ENCODE data around the gene MAP7. TPM values are rescaled to one million over a fixed set of nuclear protein-coding genes. Genes with fewer than 3 reads are reported as not detected.

MAP7 gene
- total and polyA plus RNA-seq, 5 experiments from 2014 or later = 0.15 to 0.16 TPM; not detected in 3

DNA sequence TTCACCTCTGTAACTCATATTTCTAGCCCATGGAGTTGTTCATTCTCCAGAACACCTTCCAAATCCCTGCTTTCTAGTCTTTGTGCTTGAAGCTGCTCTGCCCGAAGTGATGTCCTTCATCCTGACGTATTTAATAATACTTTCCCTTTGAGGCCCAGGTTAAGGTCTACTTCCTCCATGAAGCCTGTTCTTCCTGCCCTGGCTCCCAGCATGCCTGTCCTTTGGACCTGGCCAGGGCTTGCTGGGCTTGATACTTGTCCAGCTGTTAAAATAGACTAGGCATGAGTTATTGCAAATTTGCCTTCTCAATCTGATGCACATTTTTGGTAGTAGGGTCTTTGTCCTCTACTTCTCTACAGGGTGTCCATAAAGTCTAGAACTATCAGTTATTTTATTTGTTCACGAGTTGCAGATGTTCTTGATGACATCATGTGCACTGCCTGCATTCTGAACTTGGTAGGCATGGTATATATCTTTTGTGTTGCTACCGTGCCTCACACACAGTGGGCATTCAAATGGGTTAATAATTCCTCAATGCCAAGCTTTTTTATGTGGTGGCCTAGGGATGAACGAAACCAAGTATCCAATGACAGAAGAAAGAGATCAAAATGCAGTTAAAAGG, 3.1 kb upstream of the MAP7 start:
- Mint-ChIP-seq H3K4me3 (no peak overlapping the region), H3K36me3 (peaks cover 12 to 17% (median 16%) of the 10 kb centered on the region in 3 donors), H3K27me3 (peaks cover 8 to 26% (median 19%) of the 10 kb centered on the region in 5 donors), H3K4me1 (peaks cover 0 to 14% (median 5%) of the 10 kb centered on the region in 4 donors), H3K27ac (no peak overlapping the region), H3K9me3 (no peaks in the 10 kb centered on the region)
- ATAC-seq = no peak
- POLR2A ChIA-PET = no interaction called here
- DNase-seq = no peak

DNA sequence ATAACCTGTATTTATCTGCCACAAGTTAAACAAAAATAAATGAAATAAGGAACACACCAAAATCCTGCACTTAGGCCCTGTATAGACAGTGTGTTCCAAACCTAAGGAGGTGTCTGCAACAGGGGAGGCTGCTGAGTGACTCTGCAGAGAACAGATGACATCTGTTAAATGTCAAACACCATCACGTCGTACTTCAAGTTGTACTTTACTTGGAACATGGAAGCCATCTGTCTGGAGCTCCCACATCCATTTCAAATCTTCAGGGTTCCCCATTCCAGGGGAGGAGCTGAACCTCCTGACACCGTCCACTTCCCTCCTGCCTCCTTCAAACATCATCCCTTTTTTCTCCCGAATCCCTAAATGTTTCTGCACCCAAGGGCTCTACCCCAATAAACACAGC, 1.8 kb upstream of the MAP7 start:
- DNase-seq (no peak), ATAC-seq (no peak)
- peaks cover 8 to 35% (median 26%) of the 10 kb centered on the region in 5 donors for H3K27me3 Mint-ChIP-seq
- no peaks in the 10 kb centered on the region for H3K9me3 Mint-ChIP-seq
- POLR2A ChIA-PET = no interaction called here
- H3K4me1 Mint-ChIP-seq = peaks cover 0 to 14% (median 5%) of the 10 kb centered on the region in 4 donors
- no peak overlapping the region for H3K27ac Mint-ChIP-seq
- peak overlapping the region in 3 of 10 donors; percentile 16 to 55 (median 18) for H3K4me3 Mint-ChIP-seq
- H3K36me3 Mint-ChIP-seq = peaks cover 3 to 6% (median 6%) of the 10 kb centered on the region in 3 donors

DNA sequence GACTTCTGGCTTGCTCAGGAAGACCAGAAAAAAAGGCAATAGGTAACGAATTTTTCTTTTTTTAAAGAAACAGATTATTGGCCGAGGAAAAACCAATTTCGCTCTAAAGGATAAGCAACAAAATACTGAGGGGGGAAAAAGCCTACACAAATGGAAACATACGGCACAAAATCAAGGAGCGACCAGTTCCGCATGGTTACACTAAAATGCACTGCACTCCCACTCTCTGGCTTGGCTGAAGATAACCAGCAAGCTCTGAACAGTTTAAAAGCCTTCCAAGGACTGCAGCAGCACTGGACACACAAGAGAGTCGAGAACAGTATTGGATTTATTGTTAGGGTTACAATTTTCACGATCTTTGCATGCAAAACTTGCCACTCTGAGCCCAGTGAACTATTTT, 881 bp upstream of the MAP7 start:
- Mint-ChIP-seq H3K36me3 (no peaks in the 10 kb centered on the region), H3K4me3 (peak overlapping the region; percentile 43 to 79 (median 67)), H3K4me1 (peaks cover 0 to 14% (median 5%) of the 10 kb centered on the region in 4 donors), H3K27me3 (peaks cover 14 to 44% (median 35%) of the 10 kb centered on the region in 5 donors), H3K27ac (no peak overlapping the region), H3K9me3 (no peaks in the 10 kb centered on the region)
- POLR2A ChIA-PET = interaction anchor here (2.4 kb wide), 1 partner anchor 261 kb away, joined by 7 read pairs; the partner anchor contains the start of gene BCLAF1
- ATAC-seq (no peak), DNase-seq (no peak)

DNA sequence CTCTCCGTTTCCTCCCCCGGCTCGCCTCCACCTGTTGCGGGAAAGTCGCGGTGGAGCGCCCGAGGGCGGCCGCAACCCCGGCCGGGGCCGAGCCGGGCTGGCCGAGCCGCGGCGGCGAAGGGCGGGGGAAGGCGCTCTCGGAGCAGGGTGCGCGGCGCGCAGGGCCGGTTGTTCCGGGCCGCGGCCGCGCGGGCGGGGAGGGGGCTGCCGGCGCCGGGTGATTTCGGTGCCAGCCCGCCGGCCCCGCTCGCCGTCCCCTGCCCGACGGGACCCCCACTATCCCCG, 235 bp downstream of the MAP7 start:
- ATAC-seq = peak; percentile 48 to 66
- H3K36me3 Mint-ChIP-seq = no peaks in the 10 kb centered on the region
- peak in 1 of 10 donors; percentile 12 for DNase-seq
- H3K9me3 Mint-ChIP-seq = no peaks in the 10 kb centered on the region
- H3K27ac Mint-ChIP-seq = no peak overlapping the region
- H3K27me3 Mint-ChIP-seq = peaks cover 20 to 51% (median 46%) of the 10 kb centered on the region in 5 donors
- peaks cover 0 to 14% (median 5%) of the 10 kb centered on the region in 4 donors for H3K4me1 Mint-ChIP-seq
- peak overlapping the region in 6 of 10 donors; percentile 4 to 58 (median 40) for H3K4me3 Mint-ChIP-seq
- POLR2A ChIA-PET = interaction anchor here (2.4 kb wide), 1 partner anchor 260 kb away, joined by 7 read pairs; the partner anchor contains the start of gene BCLAF1

DNA sequence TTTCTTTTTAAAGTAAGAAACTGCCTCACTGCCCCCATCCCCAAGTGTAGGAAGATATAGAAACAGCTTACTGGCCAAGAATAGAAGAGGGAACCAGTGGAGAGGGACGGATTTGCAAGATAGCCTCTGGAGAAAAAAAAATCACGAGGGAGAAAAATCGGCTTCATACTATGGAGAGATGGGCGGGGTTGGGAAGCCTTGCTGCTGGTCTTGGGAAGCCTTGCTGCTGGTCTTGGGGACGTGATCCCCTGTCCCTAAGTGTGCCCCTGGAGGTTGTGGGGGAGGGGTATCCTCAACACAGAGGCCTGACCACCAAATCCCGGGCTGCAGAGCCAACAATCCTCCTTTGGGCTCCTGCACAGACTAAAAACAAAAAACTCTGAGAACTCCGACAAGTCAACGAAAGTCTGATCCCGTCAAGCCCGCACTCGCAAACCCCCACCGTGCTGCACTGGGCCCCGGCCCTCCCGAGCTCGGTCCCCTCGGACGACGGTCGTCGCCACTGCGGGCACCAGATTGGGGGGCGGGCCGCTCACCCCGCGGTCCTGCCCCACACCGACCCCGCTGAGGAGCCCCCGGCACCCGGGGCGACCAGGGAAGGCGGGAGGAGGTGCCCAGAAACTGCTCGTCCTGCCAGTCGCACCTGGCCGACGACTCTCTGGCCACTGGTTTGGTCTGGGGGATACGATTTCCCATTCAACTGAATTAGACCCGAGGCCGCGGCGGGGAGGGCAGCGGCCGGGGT, 750 bp downstream of the MAP7 start:
- DNase-seq = peak in 4 of 10 donors; percentile 6 to 19 (median 18)
- peaks cover 25 to 57% (median 51%) of the 10 kb centered on the region in 5 donors for H3K27me3 Mint-ChIP-seq
- peaks cover 0 to 14% (median 5%) of the 10 kb centered on the region in 4 donors for H3K4me1 Mint-ChIP-seq
- peak in 1 of 2 donors; percentile 31 for ATAC-seq
- no peak overlapping the region for H3K27ac Mint-ChIP-seq
- no peaks in the 10 kb centered on the region for H3K9me3 Mint-ChIP-seq
- no peaks in the 10 kb centered on the region for H3K36me3 Mint-ChIP-seq
- peak overlapping the region; percentile 56 to 86 (median 74) for H3K4me3 Mint-ChIP-seq
- POLR2A ChIA-PET = interaction anchor here (2.4 kb wide), 1 partner anchor 260 kb away, joined by 7 read pairs; the partner anchor contains the start of gene BCLAF1

DNA sequence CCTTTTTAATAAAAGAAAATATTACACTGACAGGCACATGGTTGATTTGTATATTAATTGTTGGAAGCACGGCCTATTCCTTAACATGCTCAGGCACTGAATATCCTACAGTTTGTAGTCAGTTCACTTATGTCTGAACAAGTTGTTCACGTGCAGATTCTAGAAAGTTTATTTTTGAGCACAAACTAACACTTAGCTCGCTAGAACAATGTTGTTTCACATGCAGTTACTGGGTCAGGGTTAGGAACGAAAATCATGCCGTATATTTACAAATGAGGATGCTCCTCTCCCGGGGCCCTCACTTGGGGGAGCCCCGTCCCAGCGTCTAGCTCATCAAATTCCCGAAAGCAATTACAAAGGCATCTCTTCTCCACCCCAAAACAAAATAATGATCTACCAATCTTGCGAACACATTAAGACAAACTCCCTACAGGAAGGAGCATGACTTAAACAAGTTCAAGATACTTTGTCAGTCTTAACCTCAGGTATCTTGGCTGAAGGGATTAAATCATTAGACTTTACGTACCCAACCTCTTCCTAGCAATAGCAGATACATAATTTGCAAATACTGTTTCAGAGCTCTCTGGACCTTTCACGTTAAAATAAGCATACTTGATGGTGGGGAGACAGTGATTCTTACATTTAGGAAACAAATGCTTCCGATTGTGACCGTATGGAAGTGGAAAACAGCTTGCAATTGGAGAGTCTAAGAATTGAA, 1.5 kb downstream of the MAP7 start:
- Mint-ChIP-seq H3K36me3 (no peaks in the 10 kb centered on the region), H3K4me3 (peak overlapping the region; percentile 56 to 86 (median 74)), H3K4me1 (peaks cover 0 to 14% (median 5%) of the 10 kb centered on the region in 4 donors), H3K27me3 (peaks cover 31 to 64% (median 55%) of the 10 kb centered on the region in 5 donors), H3K27ac (no peak overlapping the region), H3K9me3 (no peaks in the 10 kb centered on the region)
- no peak for ATAC-seq
- DNase-seq = no peak
- POLR2A ChIA-PET = interaction anchor here (2.4 kb wide), 1 partner anchor 259 kb away, joined by 7 read pairs; the partner anchor contains the start of gene BCLAF1

DNA sequence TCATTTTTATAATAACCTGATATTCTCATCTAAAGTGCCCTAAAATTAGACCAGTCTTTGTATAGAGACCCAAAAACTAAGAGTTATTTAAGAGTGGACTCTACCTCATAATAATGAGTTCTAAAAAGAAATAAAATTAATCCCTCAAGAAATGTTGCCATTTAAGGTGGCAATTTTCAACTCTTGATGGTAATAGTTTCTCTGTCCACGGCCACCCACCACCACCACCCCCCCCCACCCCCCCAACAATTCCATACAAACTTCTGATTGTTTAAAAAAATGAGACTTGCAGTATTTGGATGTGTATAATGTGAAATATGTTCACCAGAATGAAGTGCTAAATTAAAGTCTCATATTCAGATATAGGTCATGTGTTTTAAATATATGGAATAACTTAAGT, 2.4 kb downstream of the MAP7 start:
- ATAC-seq (no peak), DNase-seq (no peak)
- Mint-ChIP-seq H3K36me3 (no peaks in the 10 kb centered on the region), H3K4me3 (no peak overlapping the region), H3K4me1 (peaks cover 0 to 14% (median 5%) of the 10 kb centered on the region in 4 donors), H3K9me3 (no peaks in the 10 kb centered on the region), H3K27me3 (peaks cover 38 to 70% (median 61%) of the 10 kb centered on the region in 5 donors), H3K27ac (no peak overlapping the region)
- POLR2A ChIA-PET = no interaction called here

DNA sequence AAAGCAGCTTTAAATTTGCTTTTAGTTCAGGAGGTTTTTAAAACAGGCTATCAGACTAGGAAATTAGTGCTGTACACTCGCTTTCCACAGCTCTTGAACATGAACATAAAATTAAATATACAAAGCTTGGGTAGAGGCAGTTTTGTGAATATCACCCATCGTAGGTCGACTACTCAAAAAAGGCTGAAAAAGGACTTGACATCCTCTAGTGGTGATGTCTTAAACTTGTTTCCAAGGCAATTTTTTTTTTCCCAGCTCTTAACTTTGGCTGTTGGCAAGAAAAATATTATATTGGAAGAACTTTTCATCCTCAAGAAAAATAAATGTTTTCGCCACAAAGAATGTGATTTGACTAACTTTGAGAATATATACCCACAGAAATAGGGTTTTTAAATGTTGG, 2.9 kb downstream of the MAP7 start:
- no peaks in the 10 kb centered on the region for H3K9me3 Mint-ChIP-seq
- no peak overlapping the region for H3K27ac Mint-ChIP-seq
- POLR2A ChIA-PET = no interaction called here
- no peak for DNase-seq
- no peak for ATAC-seq
- peaks cover 38 to 70% (median 62%) of the 10 kb centered on the region in 5 donors for H3K27me3 Mint-ChIP-seq
- H3K4me1 Mint-ChIP-seq = peaks cover 0 to 14% (median 5%) of the 10 kb centered on the region in 4 donors
- no peak overlapping the region for H3K4me3 Mint-ChIP-seq
- H3K36me3 Mint-ChIP-seq = no peaks in the 10 kb centered on the region

DNA sequence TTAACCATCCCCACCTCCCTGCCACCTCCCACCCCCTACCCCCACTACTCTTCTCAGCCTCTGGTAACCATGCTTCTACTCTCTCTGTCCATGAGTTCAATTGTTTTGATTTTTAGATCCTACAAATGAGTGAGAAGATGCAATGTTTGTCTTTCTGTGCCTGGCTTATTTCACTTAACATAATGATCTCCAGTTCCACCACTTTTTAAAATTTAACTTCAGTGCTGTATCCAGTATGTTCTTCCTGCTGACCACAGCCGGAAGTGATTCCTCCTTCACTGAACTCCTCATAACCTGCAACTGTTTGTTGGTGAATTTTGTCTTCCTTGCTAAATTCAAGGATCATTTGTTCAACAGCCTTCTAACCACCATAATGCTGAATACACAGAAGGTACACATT, 3.9 kb downstream of the MAP7 start:
- no peak for ATAC-seq

DNA sequence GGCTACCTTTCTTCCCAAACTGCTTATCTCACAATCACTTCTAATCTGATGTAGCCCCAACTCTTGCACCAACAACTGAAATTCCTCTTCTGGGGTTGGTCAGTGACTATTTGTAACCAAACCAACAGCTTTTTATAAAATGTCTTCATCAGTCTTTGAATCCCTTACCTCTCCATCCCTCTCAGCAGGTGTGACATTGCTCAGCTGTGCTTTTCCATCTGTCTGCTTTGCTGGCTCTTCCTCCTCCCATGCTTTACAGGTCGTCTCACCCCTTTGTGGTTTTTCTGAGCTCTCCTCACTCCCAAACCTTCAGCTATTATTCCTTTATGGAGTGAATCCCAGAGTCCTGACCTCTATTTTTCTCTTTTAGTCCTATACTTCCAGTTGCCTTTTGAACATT, 5.9 kb downstream of the MAP7 start:
- DNase-seq (no peak), ATAC-seq (no peak)
- Mint-ChIP-seq H3K4me3 (no peak overlapping the region), H3K36me3 (no peaks in the 10 kb centered on the region), H3K27ac (no peak overlapping the region), H3K27me3 (peaks cover 45 to 63% (median 54%) of the 10 kb centered on the region in 5 donors), H3K4me1 (peaks cover 0 to 4% (median 2%) of the 10 kb centered on the region in 4 donors), H3K9me3 (no peaks in the 10 kb centered on the region)
- POLR2A ChIA-PET = no interaction called here

More for the DNA sequence above, 3.9 kb downstream of the MAP7 start:
- no peak overlapping the region for H3K27ac Mint-ChIP-seq
- no peak for DNase-seq
- no peaks in the 10 kb centered on the region for H3K36me3 Mint-ChIP-seq
- peaks cover 0 to 13% (median 5%) of the 10 kb centered on the region in 4 donors for H3K4me1 Mint-ChIP-seq
- H3K9me3 Mint-ChIP-seq = no peaks in the 10 kb centered on the region
- POLR2A ChIA-PET = no interaction called here
- peaks cover 38 to 65% (median 60%) of the 10 kb centered on the region in 5 donors for H3K27me3 Mint-ChIP-seq
- H3K4me3 Mint-ChIP-seq = no peak overlapping the region

DNA sequence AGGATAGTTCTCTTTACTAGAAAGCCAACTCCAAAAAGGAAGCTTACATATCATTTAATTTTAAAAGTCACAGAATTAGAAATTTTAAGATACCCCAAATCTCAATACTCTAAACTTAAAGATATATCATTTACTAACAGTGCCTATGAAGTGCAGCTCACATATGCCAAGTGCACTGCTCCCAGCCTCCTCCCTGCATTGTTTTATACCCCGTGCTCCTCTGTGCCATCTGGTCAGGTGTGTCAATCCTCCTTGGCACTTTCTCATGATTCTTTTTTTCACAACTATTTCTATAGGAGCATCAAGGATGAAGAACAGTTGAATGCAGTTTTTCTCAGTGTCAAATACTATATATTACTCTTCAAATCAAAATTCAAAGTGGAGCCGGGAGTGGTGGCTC, 8.8 kb downstream of the MAP7 start:
- H3K9me3 Mint-ChIP-seq = peaks cover 0 to 3% (median 0%) of the 10 kb centered on the region in 9 donors
- no peak for ATAC-seq
- no peaks in the 10 kb centered on the region for H3K36me3 Mint-ChIP-seq
- H3K4me3 Mint-ChIP-seq = no peak overlapping the region
- H3K4me1 Mint-ChIP-seq = no peaks in the 10 kb centered on the region
- no peak for DNase-seq
- peaks cover 26 to 35% (median 32%) of the 10 kb centered on the region in 5 donors for H3K27me3 Mint-ChIP-seq
- H3K27ac Mint-ChIP-seq = no peak overlapping the region
- POLR2A ChIA-PET = no interaction called here

DNA sequence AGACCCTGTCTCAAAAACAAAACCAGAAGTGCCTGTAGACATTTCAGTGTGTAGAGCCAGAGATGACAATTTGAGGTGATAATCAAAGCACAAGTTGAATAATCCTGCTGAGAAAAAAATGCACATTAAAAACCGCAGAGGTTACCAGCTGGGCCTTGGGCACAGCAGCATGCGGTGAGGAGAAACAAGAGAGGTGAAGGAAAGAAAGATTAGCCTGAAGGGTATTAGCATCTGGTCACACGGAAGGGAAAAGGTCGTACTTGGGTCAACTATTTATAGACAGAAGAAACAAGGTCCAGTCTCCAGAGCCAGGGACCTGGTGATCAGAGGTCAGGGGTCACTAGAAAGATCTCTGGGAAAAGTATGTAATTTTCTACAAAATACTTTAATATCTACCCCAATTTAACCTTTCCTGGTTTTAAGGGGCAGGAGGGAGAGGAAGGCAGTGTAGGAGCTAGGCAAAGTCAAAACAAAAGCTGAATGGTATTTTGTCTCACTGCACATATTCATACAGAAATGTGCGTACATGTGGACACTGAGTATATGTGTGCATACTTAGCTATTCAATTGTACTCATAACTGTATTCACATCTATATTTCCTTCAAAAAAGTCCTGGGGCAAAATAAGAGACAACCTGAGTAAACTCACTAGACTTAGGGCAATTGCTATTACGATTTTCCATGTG, 10.1 kb downstream of the MAP7 start:
- DNase-seq = no peak
- no peaks in the 10 kb centered on the region for H3K36me3 Mint-ChIP-seq
- no peaks in the 10 kb centered on the region for H3K4me1 Mint-ChIP-seq
- ATAC-seq = no peak
- POLR2A ChIA-PET = no interaction called here
- no peak overlapping the region for H3K4me3 Mint-ChIP-seq
- peaks cover 0 to 7% (median 0%) of the 10 kb centered on the region in 9 donors for H3K9me3 Mint-ChIP-seq
- peaks cover 20 to 27% (median 22%) of the 10 kb centered on the region in 5 donors for H3K27me3 Mint-ChIP-seq
- H3K27ac Mint-ChIP-seq = no peak overlapping the region
